ENCODE measurements around the gene UNC5C.

UNC5C gene

GRCh38 chr4:95190751-95191436 lies 357.9 kb downstream of the UNC5C start:
- H3K4me3 ChIP-seq (replicated peaks; ENCODE audit: low read depth, low read length): no peak overlapping the region
- TF ChIP-seq CTCF (IDR thresholded peaks at IDR 0.05; ENCODE audit: low read depth, low read length, missing control alignments): no peak
- no peak for DNase-seq (ENCODE audit: extremely low read depth, low read depth)

- no peak overlapping the region for H3K4me3 ChIP-seq (replicated peaks; ENCODE audit: low read depth, low read length)
- TF ChIP-seq CTCF (IDR thresholded peaks at IDR 0.05; ENCODE audit: low read depth, low read length, missing control alignments): no peak
- DNase-seq (ENCODE audit: extremely low read depth, low read depth): no peak
Observed at GRCh38 chr4:95188701-95189370, 359.9 kb downstream of the UNC5C start.

GRCh38 chr4:95186666-95187065 lies 362.1 kb downstream of the UNC5C start:
- no peak for TF ChIP-seq CTCF (IDR thresholded peaks at IDR 0.05; ENCODE audit: low read depth, low read length, missing control alignments)
- H3K4me3 ChIP-seq (replicated peaks; ENCODE audit: low read depth, low read length): no peak overlapping the region

GRCh38 chr4:95183656-95184408 lies 364.9 kb downstream of the UNC5C start:
- no peak for TF ChIP-seq CTCF (IDR thresholded peaks at IDR 0.05; ENCODE audit: low read depth, low read length, missing control alignments)
- DNase-seq (ENCODE audit: extremely low read depth, low read depth): no peak
- H3K4me3 ChIP-seq (replicated peaks; ENCODE audit: low read depth, low read length): no peak overlapping the region

More at GRCh38 chr4:95186666-95187065, 362.1 kb downstream of the UNC5C start:
- no peak for DNase-seq (ENCODE audit: extremely low read depth, low read depth)

GRCh38 chr4:95181996-95182306 lies 366.8 kb downstream of the UNC5C start:
- no peak for DNase-seq (ENCODE audit: extremely low read depth, low read depth)
- TF ChIP-seq CTCF (IDR thresholded peaks at IDR 0.05; ENCODE audit: low read depth, low read length, missing control alignments): no peak
- H3K4me3 ChIP-seq (replicated peaks; ENCODE audit: low read depth, low read length): no peak overlapping the region

- H3K4me3 ChIP-seq (replicated peaks; ENCODE audit: low read depth, low read length): no peak overlapping the region
- no peak for TF ChIP-seq CTCF (IDR thresholded peaks at IDR 0.05; ENCODE audit: low read depth, low read length, missing control alignments)
- no peak for DNase-seq (ENCODE audit: extremely low read depth, low read depth)
Observed at GRCh38 chr4:95181243-95181995, 367.4 kb downstream of the UNC5C start.
